Neuronal stem cell (in vitro differentiated cells): ENCODE results near the gene LDLRAD3.

Experiments used
- DNase-seq: peaks from one replicate; pipeline ENCODE4 v3.0.0-alpha.2; 2013; ENCODE audit warnings: low spot score
- H2AFZ ChIP-seq: one replicate; pipeline ENCODE4 v1.6.1; 2013; ENCODE audit warnings: mild to moderate bottlenecking, low read length, inconsistent platforms
- H2AK5ac ChIP-seq: 2 replicates; pipeline ENCODE4 v1.6.1; 2013; ENCODE audit warnings: low read depth, mild to moderate bottlenecking, inconsistent platforms, low read length, moderate library complexity, mixed read lengths
- H2BK120ac ChIP-seq: 2 replicates; pipeline ENCODE4 v1.6.1; 2013; ENCODE audit warnings: low read depth, mild to moderate bottlenecking, inconsistent platforms, low read length, moderate library complexity, mixed read lengths
- H2BK12ac ChIP-seq: one replicate; pipeline ENCODE4 v1.6.1; 2013; ENCODE audit warnings: low read length, inconsistent platforms
- H2BK15ac ChIP-seq: 2 replicates; pipeline ENCODE4 v1.6.1; 2013; ENCODE audit warnings: mild to moderate bottlenecking, low read length, inconsistent platforms, mixed read lengths
- H2BK5ac ChIP-seq: one replicate; pipeline ENCODE4 v1.6.1; 2013; ENCODE audit warnings: inconsistent platforms, mild to moderate bottlenecking, low read length, moderate library complexity
- H3K14ac ChIP-seq: one replicate; pipeline ENCODE4 v1.6.1; 2013; ENCODE audit warnings: low read length, inconsistent platforms
- H3K18ac ChIP-seq: 2 replicates; pipeline ENCODE4 v1.6.1; 2013; ENCODE audit warnings: low read length, inconsistent platforms
- H3K23ac ChIP-seq: 2 replicates; pipeline ENCODE4 v1.6.1; 2013; ENCODE audit warnings: low read depth, mild to moderate bottlenecking, mixed read lengths, low read length, inconsistent platforms; ENCODE audit not compliant: poor library complexity
- H3K27ac ChIP-seq: replicated peaks from 3 replicates; pipeline ENCODE4 v1.5.1; 2013; ENCODE audit warnings: low read length, inconsistent platforms
- H3K27me3 ChIP-seq, 3 experiments: 2 replicates each; pipeline ENCODE4 v1.6.1; 2013; ENCODE audit warnings: low read length in 3 of 3, mild to moderate bottlenecking in 2 of 3, inconsistent platforms in 1 of 3, low read depth in 1 of 3, mixed read lengths in 1 of 3, moderate library complexity in 1 of 3; ENCODE audit not compliant: control insufficient read depth in 3 of 3, insufficient read depth in 3 of 3
- H3K36me3 ChIP-seq, 2 donors: replicated peaks in 1 of 2; 2 replicates each; pipeline ENCODE4 v1.6.1; 2013; ENCODE audit warnings: low read length in 2 of 2; ENCODE audit not compliant: control insufficient read depth in 2 of 2, insufficient read depth in 2 of 2
- H3K4ac ChIP-seq: 2 replicates; pipeline ENCODE4 v1.6.1; 2013; ENCODE audit warnings: inconsistent platforms, mild to moderate bottlenecking, low read length, moderate library complexity
- H3K4me1 ChIP-seq, 2 donors: 1 replicate in 1 of 2; 2 replicates in 1 of 2; pipeline ENCODE4 v1.6.1; 2013; ENCODE audit warnings: low read length in 2 of 2, low read depth in 1 of 2; ENCODE audit not compliant: control insufficient read depth in 2 of 2, insufficient read depth in 1 of 2
- H3K4me2 ChIP-seq: one replicate; pipeline ENCODE4 v1.6.1; 2013; ENCODE audit warnings: mild to moderate bottlenecking, low read length, inconsistent platforms; ENCODE audit not compliant: insufficient read depth, poor library complexity, severe bottlenecking
- H3K4me3 ChIP-seq, 2 donors: 2 replicates each; pipeline ENCODE4 v1.5.1; 2013; ENCODE audit warnings: low read length in 2 of 2, mild to moderate bottlenecking in 2 of 2, inconsistent platforms in 1 of 2, moderate library complexity in 1 of 2
- H3K79me1 ChIP-seq: one replicate; pipeline ENCODE4 v1.6.1; 2013; ENCODE audit warnings: low read depth, mild to moderate bottlenecking, inconsistent platforms, low read length, moderate library complexity
- H3K9ac ChIP-seq: one replicate; pipeline ENCODE4 v1.6.1; 2013; ENCODE audit warnings: mild to moderate bottlenecking, low read depth, low read length, inconsistent platforms; ENCODE audit not compliant: poor library complexity
- H3K9me3 ChIP-seq, 2 donors: replicated peaks in 1 of 2; 2 replicates each; pipeline versions ENCODE3 to v1.6.1; 2013; ENCODE audit warnings: low read length in 2 of 2, mild to moderate bottlenecking in 2 of 2, inconsistent platforms in 1 of 2, low read depth in 1 of 2, mixed read lengths in 1 of 2, moderate library complexity in 1 of 2; ENCODE audit not compliant: control insufficient read depth in 2 of 2, insufficient read depth in 1 of 2
- H4K8ac ChIP-seq: one replicate; pipeline ENCODE4 v1.6.1; 2013; ENCODE audit warnings: low read depth, mild to moderate bottlenecking, inconsistent platforms, low read length, moderate library complexity
- H4K91ac ChIP-seq: one replicate; pipeline ENCODE4 v1.6.1; 2013; ENCODE audit warnings: low read length, low read depth, mild to moderate bottlenecking, inconsistent platforms; ENCODE audit not compliant: poor library complexity
- WGBS, 2 donors: extraction: QIAGEN DNeasy Blood & Tissue Kit; methylation state at CpG; one replicate each; pipeline ENCODE4 v1.1.7; 2013; ENCODE audit warnings: missing lambda C conversion rate in 2 of 2, mixed read lengths in 1 of 2; ENCODE audit not compliant: insufficient read length in 2 of 2, insufficient replicate concordance in 1 of 2; ENCODE audit errors: extremely low coverage in 2 of 2; 5-methylcytosine and 5-hydroxymethylcytosine counted together

The LDLRAD3 gene

GRCh38 chr11:35918716-35919115 is 25.1 kb upstream of the LDLRAD3 start:
- WGBS, 2 donors, result no CpG with 5 or more reads among the region's 2 CpGs
- Histone ChIP-seq H3K23ac (no peak overlapping the region), H3K9ac (no peak overlapping the region), H2BK120ac (no peak overlapping the region), H2BK5ac (no peak overlapping the region), H3K27me3 (no peaks in the 10 kb centered on the region), H2BK15ac (no peak overlapping the region), H3K4ac (no peak overlapping the region), H3K18ac (no peak overlapping the region), H4K8ac (no peak overlapping the region), H2AFZ (peak overlapping the region; percentile 32), H2AK5ac (no peak overlapping the region), H3K14ac (no peak overlapping the region), H3K79me1 (no peaks in the 10 kb centered on the region), H3K4me3 (no peak overlapping the region), H3K36me3 (no peaks in the 10 kb centered on the region), H3K9me3 (no peaks in the 10 kb centered on the region), H2BK12ac (no peak overlapping the region), H4K91ac (no peak overlapping the region), H3K4me2 (no peak overlapping the region), H3K4me1 (peaks cover 11 to 21% of the 10 kb centered on the region in 2 donors), H3K27ac (peak overlapping the region; percentile 86)
- peak; percentile 21 for DNase-seq

GRCh38 chr11:35919244-35919643 is 24.6 kb upstream of the LDLRAD3 start:
- Histone ChIP-seq H3K27ac (peak overlapping the region; percentile 86), H3K9me3 (no peaks in the 10 kb centered on the region), H3K4me3 (no peak overlapping the region), H3K9ac (no peak overlapping the region), H3K23ac (no peak overlapping the region), H4K8ac (no peak overlapping the region), H3K36me3 (no peaks in the 10 kb centered on the region), H3K18ac (peak overlapping the region; percentile 5), H2BK120ac (no peak overlapping the region), H2BK12ac (no peak overlapping the region), H3K4ac (no peak overlapping the region), H2AFZ (peak overlapping the region; percentile 32), H3K4me1 (peaks cover 11 to 24% of the 10 kb centered on the region in 2 donors), H3K27me3 (no peaks in the 10 kb centered on the region), H3K4me2 (no peak overlapping the region), H4K91ac (no peak overlapping the region), H3K79me1 (no peaks in the 10 kb centered on the region), H2BK5ac (no peak overlapping the region), H2BK15ac (no peak overlapping the region), H2AK5ac (no peak overlapping the region), H3K14ac (no peak overlapping the region)
- DNase-seq, result peak; percentile 44
- no CpG with 5 or more reads among the region's 3 CpGs for WGBS, 2 donors

GRCh38 chr11:35923452-35923851 is 20.4 kb upstream of the LDLRAD3 start:
- H2BK5ac ChIP-seq, result no peak overlapping the region
- no peak overlapping the region for H3K9ac ChIP-seq
- no peak for DNase-seq
- no peak overlapping the region for H2BK15ac ChIP-seq
- H3K14ac ChIP-seq, result no peak overlapping the region
- H3K23ac ChIP-seq, result no peak overlapping the region
- no CpG with 5 or more reads among the region's 4 CpGs for WGBS, 2 donors
- no peak overlapping the region for H2BK120ac ChIP-seq
- H2BK12ac ChIP-seq, result no peak overlapping the region
- no peak overlapping the region for H3K18ac ChIP-seq
- H4K91ac ChIP-seq, result no peak overlapping the region
- no peak overlapping the region for H3K4ac ChIP-seq
- H3K27me3 ChIP-seq, result no peaks in the 10 kb centered on the region
- no peak overlapping the region for H3K27ac ChIP-seq
- no peaks in the 10 kb centered on the region for H3K9me3 ChIP-seq
- H3K36me3 ChIP-seq, result no peaks in the 10 kb centered on the region
- no peak overlapping the region for H2AK5ac ChIP-seq
- peak overlapping the region; percentile 27 for H2AFZ ChIP-seq
- H4K8ac ChIP-seq, result no peak overlapping the region
- H3K4me2 ChIP-seq, result no peak overlapping the region
- H3K79me1 ChIP-seq, result no peaks in the 10 kb centered on the region
- H3K4me1 ChIP-seq, result peaks cover 13 to 36% of the 10 kb centered on the region in 2 donors
- no peak overlapping the region for H3K4me3 ChIP-seq

- WGBS, 2 donors, result no CpG with 5 or more reads among the region's 1 CpG
- no peak overlapping the region for H4K91ac ChIP-seq
- H3K9ac ChIP-seq, result no peak overlapping the region
- H3K23ac ChIP-seq, result no peak overlapping the region
- H2BK5ac ChIP-seq, result no peak overlapping the region
- peaks cover 7 to 26% of the 10 kb centered on the region in 2 donors for H3K4me1 ChIP-seq
- no peaks in the 10 kb centered on the region for H3K27me3 ChIP-seq
- no peak overlapping the region for H2BK120ac ChIP-seq
- no peak overlapping the region for H4K8ac ChIP-seq
- no peaks in the 10 kb centered on the region for H3K79me1 ChIP-seq
- no peaks in the 10 kb centered on the region for H3K9me3 ChIP-seq
- H3K4ac ChIP-seq, result no peak overlapping the region
- no peak overlapping the region for H2AFZ ChIP-seq
- no peak overlapping the region for H3K27ac ChIP-seq
- no peak overlapping the region for H2AK5ac ChIP-seq
- H2BK12ac ChIP-seq, result no peak overlapping the region
- no peak for DNase-seq
- H3K4me3 ChIP-seq, result no peak overlapping the region
- H3K14ac ChIP-seq, result no peak overlapping the region
- H3K36me3 ChIP-seq, result no peaks in the 10 kb centered on the region
- H2BK15ac ChIP-seq, result no peak overlapping the region
- H3K4me2 ChIP-seq, result no peak overlapping the region
- H3K18ac ChIP-seq, result no peak overlapping the region
Observed at GRCh38 chr11:35924811-35925210, 19.1 kb upstream of the LDLRAD3 start.
